Measurements from ENCODE around the gene TTYH2.

DNA sequence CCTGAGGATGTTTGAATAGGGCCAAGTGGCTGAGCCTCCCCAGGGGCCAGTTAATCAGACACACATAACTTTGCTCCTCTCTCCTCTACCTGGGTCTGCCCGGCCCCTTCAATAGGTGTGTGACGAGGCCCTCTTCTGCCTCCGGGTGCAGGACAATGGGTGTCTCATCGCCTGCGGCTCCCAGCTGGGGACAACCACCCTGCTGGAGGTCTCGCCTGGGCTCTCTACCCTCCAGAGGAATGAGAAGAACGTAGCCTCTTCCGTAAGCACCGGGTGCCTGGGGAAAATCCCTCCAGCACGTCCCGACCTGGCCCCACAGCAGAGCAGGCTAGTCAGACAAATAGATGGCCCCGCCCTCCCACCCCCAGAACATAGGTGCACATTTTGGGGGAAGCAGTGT lies 96.5 kb downstream of the TTYH2 start:
- no peak for TF ChIP-seq POLR2A (IDR thresholded peaks at IDR 0.05; ENCODE audit: low read depth, low read length)
- TF ChIP-seq, protein P1, sequence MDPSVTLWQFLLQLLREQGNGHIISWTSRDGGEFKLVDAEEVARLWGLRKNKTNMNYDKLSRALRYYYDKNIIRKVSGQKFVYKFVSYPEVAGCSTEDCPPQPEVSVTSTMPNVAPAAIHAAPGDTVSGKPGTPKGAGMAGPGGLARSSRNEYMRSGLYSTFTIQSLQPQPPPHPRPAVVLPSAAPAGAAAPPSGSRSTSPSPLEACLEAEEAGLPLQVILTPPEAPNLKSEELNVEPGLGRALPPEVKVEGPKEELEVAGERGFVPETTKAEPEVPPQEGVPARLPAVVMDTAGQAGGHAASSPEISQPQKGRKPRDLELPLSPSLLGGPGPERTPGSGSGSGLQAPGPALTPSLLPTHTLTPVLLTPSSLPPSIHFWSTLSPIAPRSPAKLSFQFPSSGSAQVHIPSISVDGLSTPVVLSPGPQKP (IDR thresholded peaks at IDR 0.05; ENCODE audit: borderline replicate concordance, low read depth, low read length), result no peak
- TF ChIP-seq, protein P2, sequence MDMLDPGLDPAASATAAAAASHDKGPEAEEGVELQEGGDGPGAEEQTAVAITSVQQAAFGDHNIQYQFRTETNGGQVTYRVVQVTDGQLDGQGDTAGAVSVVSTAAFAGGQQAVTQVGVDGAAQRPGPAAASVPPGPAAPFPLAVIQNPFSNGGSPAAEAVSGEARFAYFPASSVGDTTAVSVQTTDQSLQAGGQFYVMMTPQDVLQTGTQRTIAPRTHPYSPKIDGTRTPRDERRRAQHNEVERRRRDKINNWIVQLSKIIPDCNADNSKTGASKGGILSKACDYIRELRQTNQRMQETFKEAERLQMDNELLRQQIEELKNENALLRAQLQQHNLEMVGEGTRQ (IDR thresholded peaks at IDR 0.05; ENCODE audit: low read depth, low read length), result no peak
- no peak for TF ChIP-seq MAFK (IDR thresholded peaks at IDR 0.05; ENCODE audit: low read depth, low read length)
- TF ChIP-seq, protein P3, sequence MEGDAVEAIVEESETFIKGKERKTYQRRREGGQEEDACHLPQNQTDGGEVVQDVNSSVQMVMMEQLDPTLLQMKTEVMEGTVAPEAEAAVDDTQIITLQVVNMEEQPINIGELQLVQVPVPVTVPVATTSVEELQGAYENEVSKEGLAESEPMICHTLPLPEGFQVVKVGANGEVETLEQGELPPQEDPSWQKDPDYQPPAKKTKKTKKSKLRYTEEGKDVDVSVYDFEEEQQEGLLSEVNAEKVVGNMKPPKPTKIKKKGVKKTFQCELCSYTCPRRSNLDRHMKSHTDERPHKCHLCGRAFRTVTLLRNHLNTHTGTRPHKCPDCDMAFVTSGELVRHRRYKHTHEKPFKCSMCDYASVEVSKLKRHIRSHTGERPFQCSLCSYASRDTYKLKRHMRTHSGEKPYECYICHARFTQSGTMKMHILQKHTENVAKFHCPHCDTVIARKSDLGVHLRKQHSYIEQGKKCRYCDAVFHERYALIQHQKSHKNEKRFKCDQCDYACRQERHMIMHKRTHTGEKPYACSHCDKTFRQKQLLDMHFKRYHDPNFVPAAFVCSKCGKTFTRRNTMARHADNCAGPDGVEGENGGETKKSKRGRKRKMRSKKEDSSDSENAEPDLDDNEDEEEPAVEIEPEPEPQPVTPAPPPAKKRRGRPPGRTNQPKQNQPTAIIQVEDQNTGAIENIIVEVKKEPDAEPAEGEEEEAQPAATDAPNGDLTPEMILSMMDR (conservative IDR thresholded peaks at IDR 0.05; ENCODE audit: low read depth, low read length), result no peak
- TF ChIP-seq RCOR1 (IDR thresholded peaks at IDR 0.05; ENCODE audit: insufficient replicate concordance, low read length), result no peak
- TF ChIP-seq MXI1 (IDR thresholded peaks at IDR 0.05; ENCODE audit: borderline replicate concordance, low read depth, low read length), result no peak
- no peak for TF ChIP-seq MAZ (IDR thresholded peaks at IDR 0.05; ENCODE audit: borderline replicate concordance, low read depth, low read length)
- no peak for TF ChIP-seq FOS (IDR thresholded peaks at IDR 0.05; ENCODE audit: low read depth, low read length)
- no peak for TF ChIP-seq SMC3 (IDR thresholded peaks at IDR 0.05; ENCODE audit: low read depth, low read length)
- no peak for TF ChIP-seq BHLHE40 (IDR thresholded peaks at IDR 0.05; ENCODE audit: low read depth, low read length)
